Upper lobe of right lung (tissue), 1 donor: ENCODE data around the gene KMT5C. TPM values are rescaled to one million over a fixed set of nuclear protein-coding genes. Genes with fewer than 3 reads are reported as not detected.
"Not testable (repeated sequence)": the region's sequence is repeated elsewhere in the genome, so short reads cannot be mapped to it uniquely, and the experiment has no call there.

Source experiments
- ATAC-seq: fragments of 200-7000 bp; cut with Tn5 transposase; one replicate; pipeline ENCODE4 v1.9.1; 2020; ENCODE audit warnings: mild to moderate bottlenecking, moderate library complexity
- DNase-seq: peaks from one replicate; pipeline ENCODE4 v3.0.0-alpha.2; 2020
- H3K27ac ChIP-seq: fragments of 200-600 bp; one replicate; pipeline ENCODE4 v1.8.0; 2022
- H3K27me3 ChIP-seq: fragments of 200-600 bp; one replicate; pipeline ENCODE4 v1.8.0; 2022; ENCODE audit warnings: mild to moderate bottlenecking
- H3K36me3 ChIP-seq: fragments of 200-600 bp; one replicate; pipeline ENCODE4 v1.8.0; 2022
- H3K4me1 ChIP-seq: fragments of 200-600 bp; one replicate; pipeline ENCODE4 v1.8.0; 2022
- H3K4me3 ChIP-seq: fragments of 200-600 bp; one replicate; pipeline ENCODE4 v1.8.0; 2022; ENCODE audit warnings: mild to moderate bottlenecking
- H3K9me3 ChIP-seq: fragments of 200-600 bp; one replicate; pipeline ENCODE4 v1.8.0; 2022
- CTCF ChIP-seq: fragments of 200-600 bp; IDR thresholded peaks from one replicate; pipeline ENCODE4 v1.8.0; 2022; ENCODE audit warnings: antibody characterized with exemption
- intact Hi-C: fragments of 100-400 bp; cut with DNase I; formaldehyde crosslinking; loops from one replicate; pipeline ENCODE4 v1.11.0; 2022
- total RNA-seq: library from RNA; stranded (reverse); fragmentation: NEBNext Ultra II Directional; extraction: Animal tissue kit (Norgen Biotek cat#: 25700); gene quantifications from one replicate; pipeline ENCODE4 v1.2.1, GENCODE V29; 2021
- donor health status: DM: no; HTN: yes; CAD: no; lungs with severe emphysema.

Gene KMT5C
- total RNA-seq, 1 donor from 2014 or later = 11.7 TPM

GRCh38 chr19:55325172-55325571 is 14.5 kb upstream of the KMT5C start, which contains the start of gene TMEM150B:
TMEM150B (minus strand) TSS chr19:55325341; CDS start chr19:55321036, 4,305 bp downstream.
- H3K9me3 ChIP-seq = no peaks in the 10 kb centered on the region
- no peaks in the 10 kb centered on the region for H3K36me3 ChIP-seq
- ATAC-seq = peak; percentile 42
- peak within 1 kb of the TSS; percentile 33 for H3K4me3 ChIP-seq
- peak within 1 kb of the TSS; percentile 55 for H3K27ac ChIP-seq
- DNase-seq = no peak
- TF ChIP-seq CTCF = no peak
- intact Hi-C loops = no loop called here
- no peaks in the 10 kb centered on the region for H3K4me1 ChIP-seq
- no peaks in the 10 kb centered on the region for H3K27me3 ChIP-seq

GRCh38 chr19:55328774-55329318 is 10.8 kb upstream of the KMT5C start:
- H3K36me3 ChIP-seq, H3K27ac ChIP-seq, DNase-seq, ATAC-seq, intact Hi-C loops, H3K9me3 ChIP-seq, H3K27me3 ChIP-seq, H3K4me3 ChIP-seq, H3K4me1 ChIP-seq: not testable (repeated sequence)

GRCh38 chr19:55329791-55330190 is 9.9 kb upstream of the KMT5C start:
- H3K36me3 ChIP-seq, H3K9me3 ChIP-seq, H3K4me1 ChIP-seq, DNase-seq, ATAC-seq, intact Hi-C loops, H3K27me3 ChIP-seq, H3K27ac ChIP-seq, H3K4me3 ChIP-seq: not testable (repeated sequence)

- intact Hi-C loops = no loop called here
- H3K27me3 ChIP-seq = no peaks in the 10 kb centered on the region
- H3K27ac ChIP-seq = no peak overlapping the region
- ATAC-seq = peak; percentile 7
- H3K9me3 ChIP-seq = no peaks in the 10 kb centered on the region
- H3K4me3 ChIP-seq = no peak overlapping the region
- H3K36me3 ChIP-seq = no peaks in the 10 kb centered on the region
- H3K4me1 ChIP-seq = peaks cover 4% of the 10 kb centered on the region
- DNase-seq = no peak
- TF ChIP-seq CTCF = no peak
Measured at GRCh38 chr19:55333870-55334269, 5.8 kb upstream of the KMT5C start.

DNA sequence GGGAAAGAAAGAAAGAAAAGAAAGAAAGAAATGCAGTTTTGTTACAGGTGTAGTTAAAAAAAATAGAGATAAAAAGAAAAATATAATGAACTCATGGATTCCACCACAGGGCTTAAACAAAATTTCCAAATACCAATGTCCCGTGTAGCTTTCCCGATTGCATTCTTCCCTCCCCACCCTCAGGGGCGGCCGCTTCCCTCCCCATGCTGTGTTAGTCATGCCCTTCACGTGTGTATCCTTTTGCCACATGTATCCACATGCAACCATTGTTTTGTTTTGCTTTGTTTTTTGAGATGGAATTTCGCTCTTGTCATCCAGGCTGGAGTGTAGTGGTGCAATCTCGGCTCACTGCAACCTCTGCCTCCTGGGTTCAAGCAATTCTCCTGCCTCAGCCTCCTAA is 3.6 kb upstream of the KMT5C start:
- TF ChIP-seq CTCF = no peak
- intact Hi-C loops = no loop called here
- Histone ChIP-seq H3K27ac (no peak overlapping the region), H3K4me1 (peaks cover 9% of the 10 kb centered on the region), H3K27me3 (no peaks in the 10 kb centered on the region), H3K4me3 (no peak overlapping the region), H3K36me3 (no peaks in the 10 kb centered on the region), H3K9me3 (no peaks in the 10 kb centered on the region)
- ATAC-seq = no peak
- no peak for DNase-seq

DNA sequence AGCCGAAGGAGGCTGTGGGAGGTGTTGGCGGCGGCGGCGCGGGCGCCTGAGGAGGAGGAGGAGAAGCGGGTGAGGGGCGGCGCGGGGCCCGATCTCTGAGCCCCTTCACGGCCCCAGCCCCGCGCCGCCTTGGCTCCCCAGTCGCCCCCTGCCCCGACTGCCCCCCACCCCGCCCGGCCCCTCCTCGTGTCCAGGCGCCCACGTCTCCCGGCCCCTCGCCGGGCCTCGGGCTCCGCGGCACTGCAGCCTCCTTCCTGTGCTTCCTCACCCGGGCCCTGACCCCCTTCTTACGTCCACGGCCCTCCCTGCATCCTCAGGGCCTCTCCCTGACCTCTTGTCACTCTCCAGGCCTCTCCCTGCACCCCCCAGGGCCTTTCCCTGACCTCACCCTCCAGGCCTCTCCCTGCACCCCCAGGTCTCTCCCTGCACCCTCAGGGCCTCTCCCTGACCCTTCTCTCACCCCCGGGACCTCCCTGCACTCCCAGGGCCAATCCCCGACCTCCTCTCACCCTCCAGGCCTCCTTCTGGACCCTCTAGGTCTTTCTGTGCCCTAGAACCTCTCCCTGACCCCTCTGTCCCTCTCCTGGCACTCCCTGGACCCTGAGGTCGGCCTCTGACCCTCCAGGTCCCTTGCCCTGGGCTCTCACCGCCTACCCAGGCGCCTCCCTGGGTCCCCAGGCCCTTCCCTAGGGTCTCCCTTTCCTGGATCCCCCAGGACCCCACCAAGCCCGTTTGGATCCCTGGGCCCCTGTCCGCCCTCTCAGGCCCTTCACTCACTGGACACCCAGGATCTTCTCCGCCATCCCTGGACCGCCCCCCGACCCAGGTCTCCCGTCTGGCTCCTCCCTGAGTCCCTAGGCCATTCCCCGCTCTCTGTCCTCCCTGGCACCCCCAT is 460 bp downstream of the KMT5C start:
- no peak for TF ChIP-seq CTCF
- Histone ChIP-seq H3K27ac (peak overlapping the region; percentile 86), H3K27me3 (no peaks in the 10 kb centered on the region), H3K9me3 (no peaks in the 10 kb centered on the region), H3K36me3 (peaks cover 6% of the 10 kb centered on the region), H3K4me1 (peaks cover 9% of the 10 kb centered on the region), H3K4me3 (peak overlapping the region; percentile 67)
- no peak for DNase-seq
- no peak for ATAC-seq
- intact Hi-C loops = no loop called here
